CD4-positive, alpha-beta T cell (primary cell): ENCODE measurements around the gene DLX3. TPM values are rescaled to one million over a fixed set of nuclear protein-coding genes. Genes with fewer than 3 reads are reported as not detected.
A peak's percentile ranks its signal among the peaks of the same experiment; 100 is the strongest.

Experiments used
- ATAC-seq: fragments of 200-7000 bp; cut with Tn5 transposase; one replicate; pipeline ENCODE4 v1.10.0; 2022; ENCODE audit warnings: mild to moderate bottlenecking; ENCODE audit not compliant: poor library complexity
- CTCF ChIA-PET: fragments of 350-600 bp; sonication (Branson Sonifier 250); formaldehyde crosslinking; loops from one replicate; lab custom pipeline; 2021; ENCODE audit warnings: antibody characterized with exemption, inconsistent platforms; lab: Charles Lee
- POLR2A ChIA-PET: fragments of 350-600 bp; sonication (Branson Sonifier 250); formaldehyde crosslinking; loops from one replicate; lab custom pipeline; 2021; ENCODE audit warnings: antibody characterized with exemption, inconsistent platforms; lab: Charles Lee
- DNase-seq, 14 experiments: peaks; one replicate each; pipeline ENCODE4 v3.0.0-alpha.2; 2013 to 2020; ENCODE audit warnings: mixed read lengths in 2 of 14
- H3K27ac ChIP-seq, 2 donors: one replicate each; pipeline versions ENCODE4 v1.5.1 to v1.7.0; 2013; ENCODE audit warnings: low read length in 2 of 2, low read depth in 1 of 2, mild to moderate bottlenecking in 1 of 2
- H3K27me3 ChIP-seq, 2 experiments: 1 replicate in 1 of 2; 2 replicates in 1 of 2; pipeline versions ENCODE4 v1.6.1 to v1.7.0; 2013; ENCODE audit warnings: low read length in 2 of 2, control low read depth in 1 of 2, mild to moderate bottlenecking in 1 of 2, moderate library complexity in 1 of 2; ENCODE audit not compliant: insufficient read depth in 2 of 2, control insufficient read depth in 1 of 2
- H3K36me3 ChIP-seq: one replicate; pipeline ENCODE4 v1.6.1; 2013; ENCODE audit warnings: low read length, control low read depth; ENCODE audit not compliant: insufficient read depth
- H3K4me1 ChIP-seq: one replicate; pipeline ENCODE4 v1.6.1; 2013; ENCODE audit warnings: low read length, control low read depth; ENCODE audit not compliant: insufficient read depth
- H3K4me3 ChIP-seq: one replicate; pipeline ENCODE4 v1.5.1; 2013; ENCODE audit warnings: mild to moderate bottlenecking, low read length, moderate library complexity
- H3K9me3 ChIP-seq, 2 experiments: 1 replicate in 1 of 2; 2 replicates in 1 of 2; pipeline versions ENCODE4 v1.6.1 to v1.7.0; 2013; ENCODE audit warnings: low read length in 2 of 2, mild to moderate bottlenecking in 2 of 2, control low read depth in 1 of 2, moderate library complexity in 1 of 2; ENCODE audit not compliant: control insufficient read depth in 1 of 2, insufficient read depth in 1 of 2
- H3K27ac Mint-ChIP-seq: one replicate; pipeline ENCODE4 v1.8.0; 2020; ENCODE audit warnings: mixed read lengths
- H3K27me3 Mint-ChIP-seq: one replicate; pipeline ENCODE4 v1.8.0; 2021; ENCODE audit warnings: mixed read lengths
- H3K36me3 Mint-ChIP-seq: one replicate; pipeline ENCODE4 v1.8.0; 2021; ENCODE audit warnings: low read depth, mixed read lengths
- H3K4me1 Mint-ChIP-seq: one replicate; pipeline ENCODE4 v1.8.0; 2021; ENCODE audit warnings: low read depth, mixed read lengths
- H3K4me3 Mint-ChIP-seq: one replicate; pipeline ENCODE4 v1.8.0; 2020; ENCODE audit warnings: mild to moderate bottlenecking, mixed read lengths
- H3K9me3 Mint-ChIP-seq: one replicate; pipeline ENCODE4 v1.8.0; 2020; ENCODE audit warnings: mixed read lengths
- intact Hi-C, 2 experiments: fragments of 100-400 bp; cut with DNase I in 1 of 2; cut with micrococcal nuclease in 1 of 2; formaldehyde crosslinking; loops; one replicate each; pipeline versions ENCODE4 v1.15.1 to v1.9.0; 2023 to 2025; cut with DNase I, micrococcal nuclease
- total RNA-seq, 174 experiments: library from RNA in 2 of 174; stranded (reverse) in 2 of 174; gene quantifications; one replicate each; pipeline ENCODE4 v1.2.3 and lab custom pipeline; 2021 to 2026
- TF ChIP-seq, protein P1 (sequence below): fragments of 200-600 bp; IDR thresholded peaks from one replicate; pipeline ENCODE4 v1.8.0; 2022; ENCODE audit warnings: antibody characterized with exemption, mild to moderate bottlenecking

The DLX3 gene
- total RNA-seq, 2 experiments from 2014 or later, result not detected

DNA sequence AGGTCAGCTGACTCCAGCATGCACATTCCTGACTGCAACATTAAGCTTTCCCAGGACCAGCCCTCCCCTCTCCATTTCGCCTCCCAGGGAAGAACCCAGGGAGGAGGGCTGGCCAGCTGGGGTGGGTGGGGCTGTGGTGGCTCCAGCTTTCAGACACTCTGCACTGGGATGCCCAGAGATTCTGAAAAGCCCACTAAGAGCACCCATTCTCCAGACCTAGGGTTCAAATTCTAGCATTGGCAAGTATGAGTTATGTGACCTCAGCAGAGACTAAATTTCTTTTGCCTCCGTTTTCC is 7.8 kb downstream of the DLX3 start:
- CTCF ChIA-PET, result interaction anchor here (1.4 kb wide), 1 partner anchor 11 kb away, joined by 4 read pairs; no protein-coding TSS in a partner anchor
- Mint-ChIP-seq H3K9me3 (no peaks in the 10 kb centered on the region), H3K4me3 (no peak overlapping the region), H3K27ac (no peak overlapping the region), H3K36me3 (no peaks in the 10 kb centered on the region), H3K27me3 (peaks cover 68% of the 10 kb centered on the region), H3K4me1 (no peaks in the 10 kb centered on the region)
- no peak for ATAC-seq
- no peak overlapping the region for H3K4me3 ChIP-seq
- POLR2A ChIA-PET, result no interaction called here
- DNase-seq, result no peak
- no peak overlapping the region for H3K27ac ChIP-seq
- H3K4me1 ChIP-seq, result peaks cover 2% of the 10 kb centered on the region
- H3K9me3 ChIP-seq, result peaks cover 0 to 3% of the 10 kb centered on the region in 2 experiments
- TF ChIP-seq, protein P1, sequence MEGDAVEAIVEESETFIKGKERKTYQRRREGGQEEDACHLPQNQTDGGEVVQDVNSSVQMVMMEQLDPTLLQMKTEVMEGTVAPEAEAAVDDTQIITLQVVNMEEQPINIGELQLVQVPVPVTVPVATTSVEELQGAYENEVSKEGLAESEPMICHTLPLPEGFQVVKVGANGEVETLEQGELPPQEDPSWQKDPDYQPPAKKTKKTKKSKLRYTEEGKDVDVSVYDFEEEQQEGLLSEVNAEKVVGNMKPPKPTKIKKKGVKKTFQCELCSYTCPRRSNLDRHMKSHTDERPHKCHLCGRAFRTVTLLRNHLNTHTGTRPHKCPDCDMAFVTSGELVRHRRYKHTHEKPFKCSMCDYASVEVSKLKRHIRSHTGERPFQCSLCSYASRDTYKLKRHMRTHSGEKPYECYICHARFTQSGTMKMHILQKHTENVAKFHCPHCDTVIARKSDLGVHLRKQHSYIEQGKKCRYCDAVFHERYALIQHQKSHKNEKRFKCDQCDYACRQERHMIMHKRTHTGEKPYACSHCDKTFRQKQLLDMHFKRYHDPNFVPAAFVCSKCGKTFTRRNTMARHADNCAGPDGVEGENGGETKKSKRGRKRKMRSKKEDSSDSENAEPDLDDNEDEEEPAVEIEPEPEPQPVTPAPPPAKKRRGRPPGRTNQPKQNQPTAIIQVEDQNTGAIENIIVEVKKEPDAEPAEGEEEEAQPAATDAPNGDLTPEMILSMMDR, result no peak
- no peaks in the 10 kb centered on the region for H3K36me3 ChIP-seq
- peaks cover 45 to 53% of the 10 kb centered on the region in 2 experiments for H3K27me3 ChIP-seq
- intact Hi-C loops, result no loop called here

DNA sequence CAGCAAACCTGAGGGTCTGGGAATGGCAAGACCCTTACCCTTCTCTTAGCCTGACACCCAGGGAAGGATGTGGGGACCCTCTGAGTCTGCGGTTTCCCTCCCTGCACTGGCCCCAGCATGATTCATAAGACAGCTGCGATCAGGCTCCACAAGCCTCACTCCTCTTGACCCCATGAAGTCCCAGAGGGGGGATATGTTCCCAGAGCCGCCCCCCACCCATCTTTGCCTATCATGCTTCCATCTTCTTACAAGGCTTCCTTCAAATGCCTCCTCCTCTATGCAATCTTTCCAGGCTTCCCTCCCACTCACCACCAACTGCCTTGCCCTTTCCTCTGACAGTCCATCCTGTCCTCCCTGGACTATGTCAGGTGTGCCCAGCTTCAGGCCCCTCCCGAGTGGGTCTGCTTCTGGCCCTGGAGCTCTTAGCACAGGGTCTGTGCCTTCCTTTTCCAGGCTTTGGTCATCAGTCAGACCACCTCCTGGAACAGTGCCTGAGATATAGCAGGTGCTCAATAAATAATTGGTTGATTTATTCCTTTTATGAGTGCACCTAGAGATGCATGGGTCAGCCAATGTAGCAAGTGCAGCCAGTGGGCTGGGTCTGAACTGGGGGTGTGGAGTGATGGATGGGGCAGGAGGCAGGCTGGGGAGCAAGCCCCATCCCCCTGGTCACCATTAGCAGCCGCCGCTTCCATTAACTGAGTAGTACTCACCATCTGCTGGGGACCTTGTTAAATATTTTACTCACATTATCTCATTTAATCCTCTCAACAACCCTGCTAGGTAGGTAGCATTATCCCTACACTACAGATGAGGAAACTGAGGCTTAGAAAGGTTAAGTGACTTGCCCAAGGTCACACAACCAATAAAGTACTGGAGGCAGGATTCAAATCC is 8.4 kb downstream of the DLX3 start:
- ChIA-PET CTCF (interaction anchor here (1.4 kb wide), 1 partner anchor 11 kb away, joined by 4 read pairs; no protein-coding TSS in a partner anchor), POLR2A (no interaction called here)
- H3K27ac Mint-ChIP-seq, result no peak overlapping the region
- H3K4me1 Mint-ChIP-seq, result no peaks in the 10 kb centered on the region
- Histone ChIP-seq H3K4me1 (peaks cover 2% of the 10 kb centered on the region), H3K9me3 (peaks cover 0 to 3% of the 10 kb centered on the region in 2 experiments), H3K27me3 (peaks cover 41 to 48% of the 10 kb centered on the region in 2 experiments), H3K27ac (no peak overlapping the region), H3K4me3 (no peak overlapping the region), H3K36me3 (no peaks in the 10 kb centered on the region)
- TF ChIP-seq, protein P1, result no peak
- H3K9me3 Mint-ChIP-seq, result no peaks in the 10 kb centered on the region
- no peak for ATAC-seq
- intact Hi-C loops, result no loop called here
- H3K4me3 Mint-ChIP-seq, result no peak overlapping the region
- H3K36me3 Mint-ChIP-seq, result no peaks in the 10 kb centered on the region
- peaks cover 66% of the 10 kb centered on the region for H3K27me3 Mint-ChIP-seq
- DNase-seq, result peak in 1 of 14 experiments; percentile 1

DNA sequence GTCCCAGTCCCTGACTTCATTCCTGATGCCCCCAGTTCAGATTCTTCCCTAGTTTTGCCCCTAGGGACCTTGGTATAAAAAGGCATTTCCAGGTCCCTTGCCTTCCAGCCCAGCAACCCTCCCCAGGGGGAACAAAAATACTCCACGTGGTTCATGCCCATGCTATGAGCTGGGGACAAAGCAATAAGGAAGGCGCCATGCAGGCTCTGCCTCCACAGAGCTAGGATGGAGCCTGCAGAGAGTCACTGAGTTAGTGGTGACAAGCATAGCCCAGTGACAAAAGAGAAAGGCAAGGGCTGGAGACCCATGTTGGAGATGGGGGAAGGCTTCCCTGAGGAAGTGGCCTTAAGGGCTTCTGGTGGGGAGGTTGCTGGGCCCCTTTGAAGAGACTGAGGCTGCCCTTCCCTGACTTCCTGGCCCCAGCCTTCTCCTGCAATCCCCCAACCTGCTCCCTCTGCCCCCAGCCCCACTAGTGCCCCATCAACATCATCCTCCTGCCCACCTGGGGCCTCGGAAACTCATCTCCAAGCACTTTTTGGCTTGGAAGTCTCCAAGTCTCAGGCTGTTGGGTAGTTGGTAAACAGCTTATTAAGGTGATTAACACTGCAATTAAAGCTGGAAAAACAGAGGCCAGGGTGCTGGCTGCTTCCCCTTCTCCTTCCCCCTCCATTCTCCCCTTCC is 9.6 kb downstream of the DLX3 start:
- TF ChIP-seq, protein P1, result no peak
- Histone ChIP-seq H3K4me3 (no peak overlapping the region), H3K27ac (no peak overlapping the region), H3K9me3 (peaks cover 0 to 4% of the 10 kb centered on the region in 2 experiments), H3K36me3 (no peaks in the 10 kb centered on the region), H3K27me3 (peaks cover 40 to 41% of the 10 kb centered on the region in 2 experiments), H3K4me1 (peaks cover 2% of the 10 kb centered on the region)
- Mint-ChIP-seq H3K27ac (no peak overlapping the region), H3K4me3 (no peak overlapping the region), H3K27me3 (peaks cover 63% of the 10 kb centered on the region), H3K36me3 (no peaks in the 10 kb centered on the region), H3K4me1 (no peaks in the 10 kb centered on the region), H3K9me3 (no peaks in the 10 kb centered on the region)
- intact Hi-C loops, result no loop called here
- ATAC-seq (no peak), DNase-seq (no peak)
- ChIA-PET CTCF (interaction anchor here (1.0 to 1.3 kb wide), 2 partner anchors 105 to 429 kb away, joined by 3 to 4 read pairs; no protein-coding TSS in a partner anchor), POLR2A (no interaction called here)
